ENCODE data around the gene SLC4A8. TPM values are rescaled to one million over a fixed set of nuclear protein-coding genes. Genes with fewer than 3 reads are reported as not detected.

SLC4A8 gene
- total RNA-seq, 1 experiment from 2014 or later = 26.3 TPM

DNA sequence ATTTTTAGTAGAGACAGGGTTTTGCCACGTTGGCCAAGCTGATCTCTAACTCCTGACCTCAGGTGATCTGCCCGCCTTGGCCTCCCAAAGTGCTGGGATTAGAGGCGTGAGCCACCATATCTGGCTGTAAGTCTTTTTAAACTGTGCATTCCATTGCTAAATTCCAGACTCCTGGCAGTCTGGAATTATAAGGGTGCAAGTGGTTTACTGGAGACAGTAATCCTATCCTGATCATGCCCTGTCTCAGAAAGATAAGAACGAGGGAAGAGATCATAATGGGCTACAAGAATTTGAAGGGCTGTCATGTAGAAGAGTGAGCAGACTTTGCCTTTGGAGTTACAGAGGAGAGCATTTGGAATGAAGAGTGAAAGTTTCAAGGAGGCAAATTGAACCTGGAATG, 6.8 kb upstream of the SLC4A8 start:
- Histone ChIP-seq H2BK15ac (ENCODE audit: low read depth, low read length) (no peak overlapping the region), H4K8ac (replicated peaks; ENCODE audit: insufficient read length, low read depth, low read length) (no peak overlapping the region), H3K27me3 (ENCODE audit: insufficient read depth, low read length) (no peaks in the 10 kb centered on the region), H4K91ac (ENCODE audit: insufficient read length, low read depth, low read length) (no peak overlapping the region), H3K4ac (ENCODE audit: low read depth, low read length) (no peak overlapping the region), H3K79me2 (ENCODE audit: insufficient read depth, low read length) (no peaks in the 10 kb centered on the region), H3K9me3 (ENCODE audit: control insufficient read depth, low read depth, low read length) (no peaks in the 10 kb centered on the region), H2BK20ac (ENCODE audit: low read depth, low read length, poor library complexity, severe bottlenecking) (no peak overlapping the region), H3K23ac (ENCODE audit: insufficient read length, low read depth, low read length) (no peak overlapping the region), H4K20me1 (ENCODE audit: control insufficient read depth, insufficient read depth, insufficient read length) (no peaks in the 10 kb centered on the region), H3K56ac (ENCODE audit: insufficient read length, low read depth, low read length) (no peak overlapping the region), H3K27ac (ENCODE audit: insufficient read length, low read depth, low read length) (no peak overlapping the region), H2BK12ac (ENCODE audit: insufficient read length, low read depth, low read length) (no peak overlapping the region), H3K23me2 (ENCODE audit: insufficient read length, low read depth, low read length, poor library complexity, severe bottlenecking) (no peaks in the 10 kb centered on the region), H2AK5ac (ENCODE audit: insufficient read length, low read length) (no peak overlapping the region), H4K5ac (ENCODE audit: insufficient read length, low read depth, low read length) (no peak overlapping the region), H3K4me1 (ENCODE audit: insufficient read depth, low read length) (no peaks in the 10 kb centered on the region; the same call in 1 of the 2 replicates), H2BK5ac (ENCODE audit: insufficient read length, low read length) (no peak overlapping the region), H3K9ac (ENCODE audit: extremely low read depth, insufficient read length, low read length) (no peak overlapping the region), H3K14ac (ENCODE audit: insufficient read depth, low read length) (no peak overlapping the region), H2BK120ac (ENCODE audit: low read depth, low read length, poor library complexity, severe bottlenecking) (no peak overlapping the region), H3K18ac (ENCODE audit: insufficient read length, low read depth, low read length) (no peak overlapping the region), H3T11ph (ENCODE audit: low read length) (no peak overlapping the region), H2AFZ (ENCODE audit: low read length) (no peak overlapping the region), H3K4me2 (ENCODE audit: insufficient read depth, insufficient read length, low read length) (no peak overlapping the region), H3K79me1 (ENCODE audit: insufficient read depth, low read depth, low read length, poor library complexity, severe bottlenecking) (no peaks in the 10 kb centered on the region)
- Mint-ChIP-seq H3K9me3 (no peaks in the 10 kb centered on the region), H3K36me3 (ENCODE audit: insufficient read depth in 1 of 3, low read depth in 3 of 3) (no peaks in the 10 kb centered on the region), H3K27me3 (ENCODE audit: low read depth) (no peaks in the 10 kb centered on the region), H3K4me1 (peaks cover 27 to 30% of the 10 kb centered on the region in 2 experiments), H3K27ac (peak overlapping the region in 1 of 3 experiments; percentile 33; a peak in 2 of 7 replicates), H3K4me3 (no peak overlapping the region)
- TF ChIP-seq, protein P1, sequence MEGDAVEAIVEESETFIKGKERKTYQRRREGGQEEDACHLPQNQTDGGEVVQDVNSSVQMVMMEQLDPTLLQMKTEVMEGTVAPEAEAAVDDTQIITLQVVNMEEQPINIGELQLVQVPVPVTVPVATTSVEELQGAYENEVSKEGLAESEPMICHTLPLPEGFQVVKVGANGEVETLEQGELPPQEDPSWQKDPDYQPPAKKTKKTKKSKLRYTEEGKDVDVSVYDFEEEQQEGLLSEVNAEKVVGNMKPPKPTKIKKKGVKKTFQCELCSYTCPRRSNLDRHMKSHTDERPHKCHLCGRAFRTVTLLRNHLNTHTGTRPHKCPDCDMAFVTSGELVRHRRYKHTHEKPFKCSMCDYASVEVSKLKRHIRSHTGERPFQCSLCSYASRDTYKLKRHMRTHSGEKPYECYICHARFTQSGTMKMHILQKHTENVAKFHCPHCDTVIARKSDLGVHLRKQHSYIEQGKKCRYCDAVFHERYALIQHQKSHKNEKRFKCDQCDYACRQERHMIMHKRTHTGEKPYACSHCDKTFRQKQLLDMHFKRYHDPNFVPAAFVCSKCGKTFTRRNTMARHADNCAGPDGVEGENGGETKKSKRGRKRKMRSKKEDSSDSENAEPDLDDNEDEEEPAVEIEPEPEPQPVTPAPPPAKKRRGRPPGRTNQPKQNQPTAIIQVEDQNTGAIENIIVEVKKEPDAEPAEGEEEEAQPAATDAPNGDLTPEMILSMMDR (conservative IDR thresholded peaks at IDR 0.05) = no peak
- no CpG with 5 or more reads among the region's 4 CpGs for WGBS (ENCODE audit: extremely low coverage, insufficient read length, low lambda C conversion rate)
- DNase-seq = no peak

Data from H9 (cell line).